ENCODE measurements around the gene SLCO3A1. TPM values are rescaled to one million over a fixed set of nuclear protein-coding genes. Genes with fewer than 3 reads are reported as not detected.

The SLCO3A1 gene
- total and polyA plus RNA-seq, 2 of the 8 experiments (the other 6 are each of a cell fraction or from before 2014, with no cell fraction given), result 15.1 to 20.4 TPM

- Histone ChIP-seq H2BK15ac (ENCODE audit: low read length) (no peak overlapping the region), H2AK5ac (ENCODE audit: low read depth, low read length) (peak overlapping the region; percentile 39; the same call in 1 of the 2 replicates), H3K36me3 (ENCODE audit: control insufficient read depth in 2 of 4, insufficient read depth in 4 of 4, low read length in 3 of 4) (no peaks in the 10 kb centered on the region), H2AFZ (ENCODE audit: low read length) (no peak overlapping the region), H3K23me2 (ENCODE audit: low read depth, low read length) (no peaks in the 10 kb centered on the region; the same call in 1 of the 2 replicates), H3K9me3 (ENCODE audit: insufficient read depth in 2 of 2, low read depth in 1 of 2, low read length in 1 of 2) (no peaks in the 10 kb centered on the region), H3K23ac (ENCODE audit: insufficient read length) (no peak overlapping the region), H2BK12ac (ENCODE audit: low read depth, low read length) (peak overlapping the region; percentile 98; the same call in 1 of the 2 replicates), H3K4me3 (ENCODE audit: extremely low read depth in 1 of 4, insufficient read depth in 2 of 4, low read depth in 3 of 4, low read length in 4 of 4) (no peak overlapping the region), H3K18ac (ENCODE audit: extremely low read depth, low read length) (0 out of 2 replicates have a peak overlapping the region, but pooled peaks have one; percentile 13), H3K27me3 (replicated peaks in 1 of 4; ENCODE audit: control insufficient read depth in 3 of 4, extremely low read depth in 1 of 4, insufficient read depth in 3 of 4, low read length in 3 of 4) (no peaks in the 10 kb centered on the region), H3K79me1 (ENCODE audit: low read depth, low read length) (no peaks in the 10 kb centered on the region), H3K4ac (replicated peaks; ENCODE audit: insufficient read length, low read depth, low read length) (no peak overlapping the region), H2BK120ac (replicated peaks; ENCODE audit: low read depth, low read length) (no peak overlapping the region), H3K9ac (replicated peaks in 1 of 4; ENCODE audit: extremely low read depth in 1 of 4, low read depth in 3 of 4, low read length in 3 of 4) (no peak overlapping the region), H3K56ac (replicated peaks; ENCODE audit: insufficient read length, low read depth, low read length) (no peak overlapping the region), H3K79me2 (ENCODE audit: control insufficient read depth in 1 of 2, insufficient read depth in 2 of 2, low read length in 2 of 2) (no peaks in the 10 kb centered on the region), H2BK5ac (ENCODE audit: low read depth, low read length) (peak overlapping the region; percentile 82; the same call in 1 of the 2 replicates), H2BK20ac (ENCODE audit: low read length) (peak overlapping the region; percentile 9; the same call in 1 of the 2 replicates), H4K91ac (replicated peaks; ENCODE audit: insufficient read length, low read length) (peak overlapping the region; percentile 38), H3K14ac (ENCODE audit: insufficient read length) (no peak overlapping the region), H4K5ac (ENCODE audit: insufficient read length, low read depth, low read length) (peak overlapping the region; percentile 14), H4K8ac (ENCODE audit: extremely low read depth, insufficient read depth, low read length) (peak overlapping the region; percentile 72; the same call in 1 of the 2 replicates), H4K20me1 (replicated peaks in 1 of 2; ENCODE audit: control insufficient read depth in 1 of 2, insufficient read depth in 2 of 2, low read length in 2 of 2) (no peaks in the 10 kb centered on the region), H3K4me2 (ENCODE audit: insufficient read depth in 1 of 2, low read depth in 2 of 2, low read length in 2 of 2) (no peak overlapping the region; a peak in 1 of 4 replicates), H3K27ac (ENCODE audit: low read depth, low read length) (no peak overlapping the region), H3K4me1 (replicated peaks in 1 of 4; ENCODE audit: control insufficient read depth in 3 of 4, insufficient read depth in 4 of 4, low read length in 3 of 4) (peaks cover 22 to 41% (median 38%) of the 10 kb centered on the region in 4 experiments)
- TF ChIP-seq, protein P1, sequence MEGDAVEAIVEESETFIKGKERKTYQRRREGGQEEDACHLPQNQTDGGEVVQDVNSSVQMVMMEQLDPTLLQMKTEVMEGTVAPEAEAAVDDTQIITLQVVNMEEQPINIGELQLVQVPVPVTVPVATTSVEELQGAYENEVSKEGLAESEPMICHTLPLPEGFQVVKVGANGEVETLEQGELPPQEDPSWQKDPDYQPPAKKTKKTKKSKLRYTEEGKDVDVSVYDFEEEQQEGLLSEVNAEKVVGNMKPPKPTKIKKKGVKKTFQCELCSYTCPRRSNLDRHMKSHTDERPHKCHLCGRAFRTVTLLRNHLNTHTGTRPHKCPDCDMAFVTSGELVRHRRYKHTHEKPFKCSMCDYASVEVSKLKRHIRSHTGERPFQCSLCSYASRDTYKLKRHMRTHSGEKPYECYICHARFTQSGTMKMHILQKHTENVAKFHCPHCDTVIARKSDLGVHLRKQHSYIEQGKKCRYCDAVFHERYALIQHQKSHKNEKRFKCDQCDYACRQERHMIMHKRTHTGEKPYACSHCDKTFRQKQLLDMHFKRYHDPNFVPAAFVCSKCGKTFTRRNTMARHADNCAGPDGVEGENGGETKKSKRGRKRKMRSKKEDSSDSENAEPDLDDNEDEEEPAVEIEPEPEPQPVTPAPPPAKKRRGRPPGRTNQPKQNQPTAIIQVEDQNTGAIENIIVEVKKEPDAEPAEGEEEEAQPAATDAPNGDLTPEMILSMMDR (IDR thresholded peaks at IDR 0.05; ENCODE audit: control extremely low read depth in 1 of 3, insufficient read depth in 1 of 3, low read depth in 1 of 3, low read length in 3 of 3), result peak; percentile 20 to 32 (median 20); a peak in 3 of 4 replicates
- TF ChIP-seq RAD21 (IDR thresholded peaks at IDR 0.05 in 1 of 2, conservative IDR thresholded peaks at IDR 0.05 in 1 of 2; ENCODE audit: low read depth in 2 of 2, low read length in 2 of 2) (peak; percentile 40 to 62), JUND (IDR thresholded peaks at IDR 0.05; ENCODE audit: low read length) (no peak), CREB1 (IDR thresholded peaks at IDR 0.05) (no peak)
- ChIA-PET POLR2A (ENCODE audit: partially characterized antibody) (interaction anchor here (1.2 kb wide), 1 partner anchor 42 kb away, joined by 3 read pairs; no protein-coding TSS in a partner anchor), CTCF (ENCODE audit: partially characterized antibody) (interaction anchor here (0.8 to 2.3 kb wide), 13 partner anchors 12 to 153 kb away, joined by 3 to 8 read pairs (median 3); no protein-coding TSS in a partner anchor)
- FAIRE-seq, result no peak
- 71% methylated on average over 9 of the region's 10 CpGs; no CpG with 5 or more reads in 1 of the 2 experiments for WGBS, 2 experiments (ENCODE audit: extremely low coverage in 1 of 2, insufficient coverage in 1 of 2, insufficient read length in 1 of 2, insufficient replicate concordance in 2 of 2, low coverage in 1 of 2, low lambda C conversion rate in 2 of 2, missing lambda C conversion rate in 1 of 2)
- no peak for DNase-seq (ENCODE audit: low read depth in 1 of 2, low spot score in 2 of 2)
Observed at GRCh38 chr15:92163641-92164040, 310.1 kb downstream of the SLCO3A1 start.
